Lower lobe of right lung (tissue), 2 donors: ENCODE data around the gene APH1B. TPM values are rescaled to one million over a fixed set of nuclear protein-coding genes. Genes with fewer than 3 reads are reported as not detected.

Source experiments
- ATAC-seq, 2 donors: fragments of 200-7000 bp; cut with Tn5 transposase; one replicate each; pipeline ENCODE4 v1.9.1; 2020 to 2022; ENCODE audit warnings: mild to moderate bottlenecking in 2 of 2, moderate library complexity in 2 of 2
- DNase-seq: peaks from one replicate; pipeline ENCODE4 v3.0.0-alpha.2; 2020
- H3K27ac ChIP-seq: fragments of 200-600 bp; one replicate; pipeline ENCODE4 v1.8.0; 2022
- H3K27me3 ChIP-seq: fragments of 200-600 bp; one replicate; pipeline ENCODE4 v1.8.0; 2022; ENCODE audit warnings: low read depth
- H3K36me3 ChIP-seq: fragments of 200-600 bp; one replicate; pipeline ENCODE4 v1.8.0; 2022; ENCODE audit warnings: mild to moderate bottlenecking
- H3K4me1 ChIP-seq: fragments of 200-600 bp; one replicate; pipeline ENCODE4 v1.8.0; 2022
- H3K4me3 ChIP-seq: fragments of 200-600 bp; one replicate; pipeline ENCODE4 v1.8.0; 2022; ENCODE audit warnings: mild to moderate bottlenecking
- H3K9me3 ChIP-seq: fragments of 200-600 bp; one replicate; pipeline ENCODE4 v1.8.0; 2022
- intact Hi-C: fragments of 100-400 bp; cut with DNase I; formaldehyde crosslinking; loops from one replicate; pipeline ENCODE4 v1.11.0; 2022
- total RNA-seq: library from RNA; stranded (reverse); fragmentation: NEBNext Ultra II Directional; extraction: Animal tissue kit (Norgen Biotek cat#: 25700); gene quantifications from one replicate; pipeline ENCODE4 v1.2.1, GENCODE V29; 2021
- TF ChIP-seq, protein P1 (sequence below): fragments of 200-600 bp; IDR thresholded peaks from one replicate; pipeline ENCODE4 v1.8.0; 2022; ENCODE audit warnings: antibody characterized with exemption, mild to moderate bottlenecking
- donor health status: DM: no; HTN: yes; CAD: no; lungs with severe emphysema.

APH1B gene
- total RNA-seq, 1 donor from 2014 or later, result 31.0 TPM

DNA sequence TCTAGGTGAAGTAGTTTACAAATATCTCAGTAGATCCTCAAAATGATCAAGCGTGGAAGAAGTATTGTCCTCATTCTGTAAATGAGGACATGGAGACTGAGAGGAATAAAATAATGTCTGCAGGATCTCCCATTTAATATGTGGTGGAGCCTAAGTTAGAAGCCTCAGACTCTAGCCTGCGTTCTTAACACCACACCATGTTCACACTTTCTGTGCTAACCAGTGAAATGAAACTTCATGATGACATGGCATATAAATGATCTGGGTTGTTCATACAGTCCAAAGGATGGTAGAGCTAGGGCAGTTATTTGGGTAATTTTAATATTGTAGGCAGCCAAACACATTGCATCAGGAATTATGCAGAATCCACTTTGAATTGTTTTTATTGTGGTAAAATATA lies 25.1 kb upstream of the APH1B start:
- Histone ChIP-seq H3K9me3 (no peaks in the 10 kb centered on the region), H3K27ac (no peak overlapping the region), H3K4me3 (no peak overlapping the region), H3K36me3 (peaks cover 40% of the 10 kb centered on the region), H3K27me3 (no peaks in the 10 kb centered on the region), H3K4me1 (peaks cover 18% of the 10 kb centered on the region)
- no peak for ATAC-seq
- TF ChIP-seq, protein P1, sequence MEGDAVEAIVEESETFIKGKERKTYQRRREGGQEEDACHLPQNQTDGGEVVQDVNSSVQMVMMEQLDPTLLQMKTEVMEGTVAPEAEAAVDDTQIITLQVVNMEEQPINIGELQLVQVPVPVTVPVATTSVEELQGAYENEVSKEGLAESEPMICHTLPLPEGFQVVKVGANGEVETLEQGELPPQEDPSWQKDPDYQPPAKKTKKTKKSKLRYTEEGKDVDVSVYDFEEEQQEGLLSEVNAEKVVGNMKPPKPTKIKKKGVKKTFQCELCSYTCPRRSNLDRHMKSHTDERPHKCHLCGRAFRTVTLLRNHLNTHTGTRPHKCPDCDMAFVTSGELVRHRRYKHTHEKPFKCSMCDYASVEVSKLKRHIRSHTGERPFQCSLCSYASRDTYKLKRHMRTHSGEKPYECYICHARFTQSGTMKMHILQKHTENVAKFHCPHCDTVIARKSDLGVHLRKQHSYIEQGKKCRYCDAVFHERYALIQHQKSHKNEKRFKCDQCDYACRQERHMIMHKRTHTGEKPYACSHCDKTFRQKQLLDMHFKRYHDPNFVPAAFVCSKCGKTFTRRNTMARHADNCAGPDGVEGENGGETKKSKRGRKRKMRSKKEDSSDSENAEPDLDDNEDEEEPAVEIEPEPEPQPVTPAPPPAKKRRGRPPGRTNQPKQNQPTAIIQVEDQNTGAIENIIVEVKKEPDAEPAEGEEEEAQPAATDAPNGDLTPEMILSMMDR, result no peak
- intact Hi-C loops, result no loop called here
- no peak for DNase-seq

DNA sequence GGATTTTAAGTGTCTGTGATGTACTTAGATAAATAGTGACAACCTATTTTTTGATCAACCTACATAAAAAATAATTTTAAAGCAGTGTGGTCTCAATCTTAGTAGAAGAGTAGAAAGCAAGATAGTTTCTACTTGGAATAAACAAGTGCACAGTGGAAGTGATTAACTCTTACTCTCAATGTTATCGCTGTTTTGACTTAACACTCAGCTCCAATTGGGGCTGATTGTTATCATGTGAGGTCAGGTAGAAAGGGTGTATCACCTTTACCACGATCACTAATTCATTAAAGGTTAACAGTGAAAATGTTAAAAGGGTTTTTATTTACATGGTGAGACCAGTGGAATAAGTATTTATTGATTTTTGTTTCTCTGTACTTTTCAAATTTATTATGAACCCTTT lies 22.4 kb upstream of the APH1B start:
- no peak for ATAC-seq
- intact Hi-C loops, result no loop called here
- Histone ChIP-seq H3K27ac (no peak overlapping the region), H3K36me3 (peaks cover 63% of the 10 kb centered on the region), H3K4me1 (peaks cover 7% of the 10 kb centered on the region), H3K27me3 (no peaks in the 10 kb centered on the region), H3K9me3 (no peaks in the 10 kb centered on the region), H3K4me3 (no peak overlapping the region)
- DNase-seq, result no peak
- TF ChIP-seq, protein P1, result no peak

DNA sequence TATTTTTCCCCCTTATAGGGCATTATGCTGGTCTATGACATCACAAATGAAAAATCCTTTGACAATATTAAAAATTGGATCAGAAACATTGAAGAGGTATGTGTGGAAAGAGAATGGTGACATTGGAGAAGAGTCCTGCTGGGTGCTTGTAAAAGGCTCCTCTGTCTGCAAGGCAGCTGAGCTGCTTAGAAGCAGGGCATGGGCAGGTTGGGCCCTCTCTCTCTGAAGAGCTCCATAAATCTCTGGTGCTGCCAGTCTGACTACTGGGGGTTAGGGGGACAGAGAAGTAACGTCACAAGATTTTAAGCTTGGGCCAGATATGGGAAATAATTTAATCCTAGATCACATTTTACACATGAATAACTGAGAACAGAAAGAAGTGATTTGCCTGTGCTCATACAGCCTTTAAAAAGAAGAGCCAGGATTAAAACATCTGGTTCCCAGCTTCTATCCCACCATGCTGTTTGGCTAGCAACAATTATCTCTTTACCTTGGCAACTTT lies 21.9 kb upstream of the APH1B start:
- peaks cover 63% of the 10 kb centered on the region for H3K36me3 ChIP-seq

DNA sequence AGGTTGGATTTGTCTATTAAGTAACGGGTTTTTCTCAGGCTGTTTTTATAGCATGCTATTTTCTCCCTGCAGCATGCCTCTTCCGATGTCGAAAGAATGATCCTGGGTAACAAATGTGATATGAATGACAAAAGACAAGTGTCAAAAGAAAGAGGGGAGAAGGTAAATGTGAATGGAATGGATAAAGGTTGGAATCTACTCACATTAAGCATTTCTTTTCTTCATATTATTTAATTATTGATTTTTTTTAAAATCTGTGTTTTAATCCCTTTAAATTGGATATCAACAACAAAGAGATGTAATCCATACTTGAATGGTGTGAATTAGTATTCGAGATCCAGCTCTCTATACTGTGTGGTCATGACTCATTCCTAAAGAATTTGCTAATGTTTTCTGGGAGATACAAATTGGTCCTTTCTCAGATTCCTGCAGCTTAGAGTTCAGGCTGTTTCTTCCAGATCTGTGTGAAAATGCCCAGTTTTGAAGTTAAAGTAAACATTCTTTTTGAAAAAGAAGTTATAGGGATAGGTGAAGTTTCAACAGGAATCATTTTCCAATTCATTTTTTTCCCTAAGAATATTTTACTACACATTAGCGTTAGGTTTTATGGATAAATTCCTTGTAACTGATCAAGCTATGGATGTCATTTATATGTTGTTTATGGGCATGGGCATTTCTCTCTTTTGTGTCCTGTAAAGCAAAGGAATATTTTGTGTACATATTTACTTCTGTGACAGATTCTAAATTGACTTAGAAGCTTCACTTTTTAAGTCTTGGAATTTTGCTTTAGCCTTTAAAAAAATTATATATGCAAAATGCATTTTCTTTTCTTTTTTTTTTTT lies 20.8 kb upstream of the APH1B start:
- intact Hi-C loops, result no loop called here
- Histone ChIP-seq H3K27ac (no peak overlapping the region), H3K9me3 (no peaks in the 10 kb centered on the region), H3K36me3 (peaks cover 64% of the 10 kb centered on the region), H3K4me3 (no peak overlapping the region), H3K4me1 (peaks cover 7% of the 10 kb centered on the region), H3K27me3 (no peaks in the 10 kb centered on the region)
- TF ChIP-seq, protein P1, result no peak
- DNase-seq, result no peak
- no peak for ATAC-seq

More for the DNA sequence above, 21.9 kb upstream of the APH1B start:
- intact Hi-C loops, result no loop called here
- H3K4me1 ChIP-seq, result peaks cover 7% of the 10 kb centered on the region
- H3K27me3 ChIP-seq, result no peaks in the 10 kb centered on the region
- TF ChIP-seq, protein P1, result no peak
- H3K4me3 ChIP-seq, result no peak overlapping the region
- H3K9me3 ChIP-seq, result no peaks in the 10 kb centered on the region
- DNase-seq, result no peak
- no peak overlapping the region for H3K27ac ChIP-seq
- ATAC-seq, result no peak

DNA sequence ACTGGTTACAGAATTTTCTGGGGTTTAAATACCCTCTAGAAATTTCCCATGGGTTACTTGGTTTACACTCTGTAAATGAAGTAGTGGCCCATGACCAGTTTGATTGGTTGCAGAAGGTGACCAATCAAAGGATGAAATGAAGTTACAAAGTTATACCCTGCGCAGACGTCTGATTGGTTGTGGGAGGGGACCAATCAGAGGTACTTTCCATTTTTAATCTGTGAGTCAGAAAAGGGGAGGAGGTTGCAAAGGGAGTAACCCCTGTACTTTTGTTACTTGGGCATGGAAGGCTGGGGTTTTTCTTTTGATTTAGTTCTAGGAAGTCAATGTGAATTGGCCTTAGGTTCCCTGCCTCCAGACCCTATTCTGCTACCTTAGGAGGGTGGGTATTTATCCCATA lies 18.7 kb upstream of the APH1B start:
- no peak for ATAC-seq
- H3K4me3 ChIP-seq, result no peak overlapping the region

More for the DNA sequence above, 18.7 kb upstream of the APH1B start:
- H3K9me3 ChIP-seq, result no peaks in the 10 kb centered on the region
- intact Hi-C loops, result no loop called here
- TF ChIP-seq, protein P1, result no peak
- H3K4me1 ChIP-seq, result peaks cover 7% of the 10 kb centered on the region
- no peak for DNase-seq
- no peak overlapping the region for H3K27ac ChIP-seq
- H3K36me3 ChIP-seq, result peaks cover 69% of the 10 kb centered on the region
- H3K27me3 ChIP-seq, result no peaks in the 10 kb centered on the region
